T47D (cell line): ENCODE results near the gene HOXA3.

Experiments used
- DNase-seq, 2 experiments: peaks; one replicate each; pipeline versions ENCODE4 v3.0.0 to v3.0.0-alpha.2; 2011 to 2012; ENCODE audit warnings: low read depth in 1 of 2, low spot score in 1 of 2
- JUND ChIP-seq: IDR thresholded peaks from 2 replicates; pipeline ENCODE4 v1.6.1; 2012; ENCODE audit warnings: low read depth
- in situ Hi-C: cut with HindIII; loops from 2 replicates; pipeline ENCODE4 v1.10.0; 2016; ENCODE audit warnings: low sequenced_read_pairs, low pct_unique_long_range_greater_than_20kb

Gene HOXA3

DNA sequence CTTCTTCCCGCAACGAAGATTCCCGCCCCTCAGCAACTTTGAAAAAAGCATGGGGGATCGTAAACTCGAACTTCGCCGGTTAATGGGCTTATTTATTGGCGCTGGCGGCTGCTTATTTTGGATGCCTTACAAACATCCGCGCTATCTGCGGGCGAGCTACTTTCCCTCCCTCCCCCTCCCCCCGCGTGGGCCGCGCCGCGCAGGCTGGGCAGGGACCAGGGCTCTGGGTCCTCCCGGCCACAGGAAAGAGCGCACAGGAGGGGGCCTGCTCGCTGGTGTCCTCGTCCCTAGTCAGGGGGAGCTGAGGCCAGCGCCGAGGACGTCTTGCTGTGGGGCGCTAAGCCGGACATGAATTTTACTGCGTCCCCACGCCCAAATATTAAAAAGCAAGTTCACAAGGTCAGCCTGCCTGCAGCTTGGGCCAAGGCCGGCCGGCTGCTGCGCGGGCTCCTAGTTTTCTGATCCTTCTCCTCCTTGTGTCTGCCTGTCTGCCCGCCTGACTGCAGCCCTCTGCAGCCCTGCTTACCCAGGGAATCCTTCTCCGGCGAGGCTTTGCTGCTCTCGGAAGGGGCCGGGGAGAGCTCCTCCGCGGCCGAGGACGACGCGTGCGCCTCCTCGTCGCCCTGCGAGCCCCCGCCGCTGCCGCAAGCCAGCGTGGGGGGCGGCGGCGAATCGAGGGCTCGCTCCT, 20.6 kb upstream of the HOXA3 start:
- in situ Hi-C loops: no loop called here
- no peak for TF ChIP-seq JUND
- no peak for DNase-seq

DNA sequence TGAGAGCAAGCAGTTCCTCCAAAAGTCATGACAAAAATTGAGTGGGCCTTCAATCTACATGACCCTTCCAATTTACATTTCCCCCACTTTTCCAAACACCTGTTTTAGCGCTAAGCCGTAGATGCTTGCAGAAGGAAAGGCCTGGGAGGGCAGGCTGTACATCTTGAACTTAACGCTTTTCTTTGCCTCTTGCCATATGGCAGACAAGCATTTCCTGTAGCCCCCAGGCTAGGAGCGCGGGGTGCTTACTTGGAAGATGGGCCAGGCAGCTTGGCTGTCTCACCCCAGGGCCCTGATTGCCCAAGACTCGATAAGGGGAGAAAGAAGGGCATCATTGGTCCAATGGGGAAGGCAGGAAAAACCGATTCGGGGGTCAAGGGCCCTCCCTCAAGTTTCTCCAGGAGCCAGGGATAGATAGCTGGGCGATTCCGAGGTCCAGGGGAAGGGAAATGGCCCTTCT, 20.0 kb upstream of the HOXA3 start:
- no peak for DNase-seq
- no peak for TF ChIP-seq JUND
- in situ Hi-C loops: no loop called here

- TF ChIP-seq JUND: no peak
- in situ Hi-C loops: no loop called here
- no peak for DNase-seq
These were observed 19.4 kb upstream of the HOXA3 start for GRCh38 chr7:27171637-27172314.

GRCh38 chr7:27171325-27171636, 18.9 kb upstream of the HOXA3 start:
- in situ Hi-C loops: no loop called here
- peak in 1 of 2 experiments; percentile 39 for DNase-seq
- no peak for TF ChIP-seq JUND

GRCh38 chr7:27170426-27171324, 18.3 kb upstream of the HOXA3 start:
- in situ Hi-C loops: no loop called here
- TF ChIP-seq JUND: no peak
- no peak for DNase-seq

GRCh38 chr7:27169658-27170425, 17.5 kb upstream of the HOXA3 start:
- TF ChIP-seq JUND: no peak
- DNase-seq: no peak
- in situ Hi-C loops: no loop called here

- no peak for DNase-seq
- in situ Hi-C loops: no loop called here
- no peak for TF ChIP-seq JUND
These were observed 16.0 kb upstream of the HOXA3 start for GRCh38 chr7:27168265-27168947.

- in situ Hi-C loops: no loop called here
- no peak for DNase-seq
- TF ChIP-seq JUND: no peak
These were observed 15.5 kb upstream of the HOXA3 start for GRCh38 chr7:27167916-27168264.

- in situ Hi-C loops: no loop called here
- DNase-seq: no peak
- no peak for TF ChIP-seq JUND
These were observed 14.4 kb upstream of the HOXA3 start for GRCh38 chr7:27166531-27167505.

DNA sequence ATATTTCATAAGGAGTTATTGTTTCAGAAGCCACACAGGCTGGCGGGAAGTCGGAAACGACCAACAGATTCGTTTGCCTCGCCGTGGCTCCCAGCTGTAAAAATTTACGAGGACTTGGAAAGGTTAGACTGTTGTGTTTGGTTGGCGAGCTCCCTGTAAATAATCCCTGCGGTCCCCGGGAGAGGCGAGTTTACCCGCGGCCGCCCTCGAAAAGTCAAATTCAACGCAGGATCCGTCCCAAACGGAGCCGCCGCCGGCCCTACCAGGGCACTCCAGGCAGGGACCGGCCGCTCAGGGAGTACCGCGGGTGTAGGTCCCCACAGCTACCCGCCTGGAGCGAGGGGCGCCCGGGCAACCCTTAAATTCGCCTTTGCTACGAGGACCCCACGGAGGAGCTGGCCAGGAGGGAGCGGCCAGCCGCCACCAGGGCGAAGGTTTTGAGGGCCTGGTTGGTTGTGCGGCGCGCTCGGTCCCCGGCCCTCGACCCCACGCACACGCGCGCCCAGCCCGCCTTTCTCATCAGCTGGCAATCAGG, 13.7 kb upstream of the HOXA3 start:
- TF ChIP-seq JUND: no peak
- in situ Hi-C loops: no loop called here
- DNase-seq: no peak
